HG03575 (cell line): Measurements from ENCODE around the gene SAMD9L.
"Not testable (repeated sequence)": the region's sequence is repeated elsewhere in the genome, so short reads cannot be mapped to it uniquely, and the experiment has no call there.

Experiments used
- ATAC-seq: cut with Tn5 transposase; IDR thresholded peaks from one replicate; pipeline ENCODE4 v1.9.1; 2021; ENCODE audit not compliant: unreplicated experiment, insufficient number of reproducible peaks, low FRiP score; ENCODE audit errors: extremely low read depth

The SAMD9L gene

DNA sequence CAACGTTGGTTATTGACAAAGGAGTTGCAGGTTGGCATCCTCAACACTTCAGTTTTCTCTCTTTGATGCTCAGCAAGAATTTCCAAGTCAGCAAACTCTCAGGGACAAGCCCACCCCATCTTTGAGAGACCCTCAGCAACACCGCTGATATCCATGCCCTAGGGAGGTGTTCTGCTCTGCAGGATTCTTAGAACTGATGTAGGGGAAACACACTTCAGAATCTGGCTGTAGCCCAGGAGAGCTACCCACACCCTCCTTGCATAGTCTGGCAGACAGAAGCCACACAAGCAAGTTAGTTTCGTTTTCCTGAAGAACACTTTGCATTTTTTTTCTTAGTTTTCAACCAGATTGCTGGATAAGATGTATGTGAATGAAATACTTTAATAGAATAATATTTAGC, 822 bp downstream of the SAMD9L start:
- ATAC-seq = no peak

DNA sequence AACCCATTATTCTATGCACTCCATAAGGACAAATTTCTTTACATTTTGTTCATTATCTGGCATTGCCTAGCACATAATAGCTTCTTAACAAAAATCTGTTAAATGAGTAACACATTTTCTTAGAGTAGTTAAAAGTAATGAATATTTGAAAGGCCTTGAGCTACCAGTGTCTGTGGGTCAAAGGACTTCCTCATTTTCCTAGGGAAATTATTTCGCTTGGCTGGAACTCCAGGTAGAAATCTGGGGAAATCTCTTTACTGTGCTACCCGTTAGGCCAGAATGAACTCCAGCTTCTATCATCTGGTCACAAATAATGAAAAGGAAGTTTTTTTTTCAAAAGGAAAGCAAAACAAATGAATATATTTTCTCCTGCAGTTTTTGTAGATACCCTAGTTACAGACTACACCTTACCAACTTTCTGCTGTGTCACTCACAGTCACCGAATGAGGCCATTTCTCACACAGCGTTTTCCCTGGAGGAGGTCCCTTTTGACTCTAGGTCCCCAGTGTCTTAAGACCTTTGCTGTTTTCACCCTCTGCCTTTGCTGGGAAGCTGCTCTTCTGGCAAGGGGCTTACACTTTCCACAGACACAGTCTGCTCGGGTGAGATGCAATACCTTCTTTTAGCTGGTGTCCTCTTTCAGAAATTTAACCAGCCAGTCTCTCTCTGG, 1.6 kb downstream of the SAMD9L start:
- ATAC-seq = no peak

- no peak for ATAC-seq
These were observed 2.1 kb downstream of the SAMD9L start for GRCh38 chr7:93146036-93146435.

GRCh38 chr7:93145354-93145753, 2.8 kb downstream of the SAMD9L start:
- no peak for ATAC-seq

- no peak for ATAC-seq
These were observed 6.1 kb downstream of the SAMD9L start for GRCh38 chr7:93142127-93142526.

DNA sequence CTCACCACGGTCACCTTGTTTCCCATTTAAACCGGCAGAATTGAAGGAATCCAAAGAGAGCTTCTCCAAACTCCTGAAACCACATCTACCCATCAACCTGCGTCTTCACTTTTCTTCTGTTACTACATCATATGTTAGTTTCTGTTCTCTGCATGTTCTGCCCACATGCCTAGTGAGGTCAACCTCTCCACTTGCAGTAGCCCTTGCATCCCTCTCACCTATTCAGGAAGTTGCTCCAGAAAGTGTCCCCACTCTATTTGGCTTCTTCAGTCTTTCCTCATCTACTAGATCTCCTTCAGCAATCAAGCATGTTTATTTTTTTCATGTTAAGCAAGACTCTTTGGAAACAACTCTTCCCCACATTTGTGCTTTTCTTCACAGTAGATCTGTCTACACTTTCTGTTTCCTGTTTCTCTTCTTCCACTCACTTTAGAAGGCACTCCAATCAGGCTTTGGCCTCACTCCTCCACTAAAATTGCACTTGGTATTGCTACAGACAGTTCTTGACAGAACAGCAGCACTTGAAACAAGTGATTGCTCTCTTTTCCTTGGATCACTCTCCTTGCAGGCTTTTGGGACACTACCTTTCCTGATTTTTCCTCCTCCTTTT, 7.5 kb downstream of the SAMD9L start:
- no peak for ATAC-seq

DNA sequence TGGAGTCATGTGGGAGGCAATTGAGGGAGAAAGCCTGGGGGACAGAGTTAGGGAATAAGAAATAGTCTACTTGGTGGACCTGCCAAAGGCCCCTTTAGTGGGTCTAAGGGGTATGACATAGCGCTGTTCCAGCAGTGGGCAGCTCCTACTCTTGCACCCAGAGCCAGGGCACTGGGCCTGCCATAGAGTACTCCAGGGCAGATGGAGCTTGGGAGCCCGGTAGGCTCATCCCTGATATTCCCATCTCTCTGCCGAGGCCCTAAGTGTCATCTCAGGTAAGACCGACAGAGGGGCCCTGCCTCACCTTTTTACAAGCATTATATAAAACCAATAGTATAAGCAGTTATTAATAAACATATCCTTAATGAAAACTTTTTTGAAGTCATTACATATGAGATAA, 9.6 kb downstream of the SAMD9L start:
- no peak for ATAC-seq

DNA sequence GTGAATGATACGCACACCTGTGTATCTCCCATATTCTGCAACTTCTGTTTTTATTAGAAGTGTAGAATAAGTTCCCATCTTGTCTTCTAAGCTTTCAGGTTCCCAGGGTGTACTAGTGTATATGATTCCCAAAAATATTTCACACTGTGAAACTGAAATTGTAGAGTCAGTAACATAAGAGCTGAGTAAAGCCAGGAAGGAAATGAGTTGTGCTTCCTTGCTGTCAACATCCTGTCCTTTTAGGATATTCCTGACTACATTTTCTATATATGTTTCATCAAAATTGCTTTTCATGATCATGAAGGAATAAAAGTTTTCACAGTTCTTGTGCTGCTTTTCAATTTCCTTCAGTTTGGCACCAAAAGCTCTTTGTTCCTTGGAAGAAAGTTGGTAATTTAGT, 15.2 kb downstream of the SAMD9L start:
- ATAC-seq = no peak

DNA sequence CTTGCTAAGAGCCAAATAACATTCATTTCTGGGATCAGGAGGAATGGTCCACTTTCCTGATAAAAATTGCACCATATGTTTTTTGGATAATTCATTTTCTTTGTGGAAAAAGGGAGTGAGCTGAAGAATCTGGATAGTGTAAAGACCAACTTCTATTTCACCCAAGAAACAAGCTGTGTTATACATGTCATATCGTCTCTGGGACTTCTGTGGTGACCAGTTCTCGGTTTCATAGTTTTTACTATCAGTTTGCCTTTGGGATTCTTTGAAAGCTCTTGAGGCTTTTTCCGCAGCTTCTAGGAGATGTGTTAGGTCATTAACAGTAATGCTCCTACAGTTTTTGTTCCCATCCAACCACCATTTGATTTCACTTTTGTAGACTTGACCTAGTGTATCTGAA, 16.0 kb downstream of the SAMD9L start:
- no peak for ATAC-seq

- not testable (repeated sequence) for ATAC-seq
These were observed 21.2 kb downstream of the SAMD9L start for GRCh38 chr7:93126954-93127353.

DNA sequence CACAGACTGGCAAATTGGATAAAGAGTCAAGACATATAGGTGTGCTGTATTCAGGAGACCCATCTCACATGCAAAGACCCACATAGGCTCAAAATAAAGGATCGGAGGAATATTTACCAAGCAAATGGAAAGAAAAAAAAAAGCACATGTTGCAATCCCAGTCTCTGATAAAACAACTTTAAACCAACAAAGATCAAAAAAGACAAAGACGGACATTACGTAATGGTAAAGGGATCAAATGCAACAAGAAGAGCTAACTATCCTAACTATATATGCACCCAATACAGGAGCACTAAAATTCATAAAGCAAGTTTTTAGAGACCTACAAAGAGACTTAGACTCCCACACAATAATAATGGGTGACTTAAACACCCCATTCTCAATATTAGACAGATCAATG, 24.7 kb downstream of the SAMD9L start:
- not testable (repeated sequence) for ATAC-seq

GRCh38 chr7:93120592-93121549, 27.3 kb downstream of the SAMD9L start:
- ATAC-seq = no peak

DNA sequence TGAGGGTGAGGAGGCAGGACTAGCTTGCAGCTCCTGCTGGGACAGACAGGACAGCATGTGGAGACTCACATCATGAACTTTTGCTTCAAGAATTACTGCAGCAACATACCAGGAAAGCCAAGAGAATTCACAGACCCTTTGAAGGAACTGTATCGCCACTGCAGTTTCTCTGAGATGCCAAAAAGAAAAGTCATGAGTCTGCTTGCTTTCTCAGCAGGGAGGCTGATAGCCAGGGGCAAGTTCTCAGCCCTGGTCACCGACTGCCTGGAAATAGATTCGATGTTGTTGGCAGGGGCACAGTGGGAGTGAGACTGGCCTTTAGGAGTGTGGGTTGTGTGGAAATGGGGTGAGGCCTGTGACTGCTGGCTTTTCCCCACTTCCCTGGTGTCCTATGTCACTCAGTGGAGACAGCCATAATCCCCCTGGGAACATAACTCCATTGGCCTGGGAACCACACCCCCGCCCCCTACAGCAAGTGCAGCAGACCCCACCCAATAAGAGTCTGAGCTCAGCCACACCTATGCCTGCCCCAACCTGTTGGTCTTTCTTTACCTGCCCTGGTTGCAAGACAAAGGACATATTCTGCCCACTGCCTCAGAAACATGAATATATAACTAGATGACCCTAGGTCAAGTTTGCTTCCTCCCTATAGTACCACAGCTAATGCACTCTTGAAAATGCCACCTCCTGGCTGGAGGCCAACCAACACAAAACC, 28.8 kb downstream of the SAMD9L start:
- ATAC-seq = no peak

DNA sequence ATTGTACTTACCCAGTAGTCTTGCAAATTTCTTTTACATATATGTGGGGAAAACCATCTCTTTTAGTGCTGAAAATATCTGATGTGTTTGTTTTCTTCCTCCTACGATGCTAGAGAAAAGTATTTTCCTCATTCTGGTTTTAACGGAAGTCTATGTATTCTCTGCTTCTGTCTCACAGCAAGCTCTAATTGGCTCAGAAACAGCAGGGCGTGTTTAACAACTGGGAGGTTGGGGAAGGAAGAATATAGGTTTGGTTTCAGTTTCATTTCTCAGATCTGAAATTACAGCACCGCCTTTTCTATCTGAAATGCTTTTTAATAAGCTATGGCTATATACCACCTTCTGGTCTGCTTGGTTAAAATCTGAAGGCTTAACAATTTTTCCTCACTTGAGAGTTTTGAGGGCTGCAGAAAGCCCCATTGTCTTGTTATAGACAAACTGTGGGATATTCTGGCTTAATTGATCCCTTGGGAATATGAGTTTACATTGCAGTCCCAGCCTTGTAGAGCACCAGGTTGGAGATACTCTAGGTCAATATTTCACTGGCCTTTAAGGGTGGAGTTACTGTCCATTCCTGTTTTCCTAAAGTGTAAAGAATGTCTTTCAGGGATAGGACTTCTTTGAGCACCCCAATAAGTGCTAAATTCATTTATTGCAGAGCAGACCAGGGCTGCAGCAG, 30.2 kb downstream of the SAMD9L start, which contains the start of gene SAMD9:
Gene SAMD9 (minus strand): TSS at position 128 of the 679 bp plus-strand sequence. CDS start 11,882 bp downstream, outside the sequence.
- ATAC-seq = peak; percentile 100

DNA sequence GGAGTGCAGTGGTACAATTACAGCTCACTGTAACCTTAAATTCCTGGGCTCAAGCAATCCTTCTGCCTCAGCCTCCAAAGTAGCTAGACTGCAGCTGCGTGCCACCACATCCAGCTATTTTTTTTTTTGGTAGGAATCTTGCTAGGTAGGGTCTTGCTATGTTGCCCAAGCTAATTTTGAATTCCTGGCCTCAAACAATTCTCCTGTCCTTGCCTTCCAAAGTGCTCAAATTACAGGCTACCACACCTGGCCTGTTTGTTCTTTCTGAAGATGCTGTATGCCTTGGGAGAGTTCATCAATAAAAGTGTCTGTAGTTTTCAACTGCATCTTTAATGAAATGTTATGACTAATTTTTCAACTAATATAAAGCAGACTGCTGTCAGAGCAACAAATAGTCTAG, 30.9 kb downstream of the SAMD9L start:
- ATAC-seq = no peak

- no peak for ATAC-seq
These were observed 32.4 kb downstream of the SAMD9L start for GRCh38 chr7:93115796-93116195.

DNA sequence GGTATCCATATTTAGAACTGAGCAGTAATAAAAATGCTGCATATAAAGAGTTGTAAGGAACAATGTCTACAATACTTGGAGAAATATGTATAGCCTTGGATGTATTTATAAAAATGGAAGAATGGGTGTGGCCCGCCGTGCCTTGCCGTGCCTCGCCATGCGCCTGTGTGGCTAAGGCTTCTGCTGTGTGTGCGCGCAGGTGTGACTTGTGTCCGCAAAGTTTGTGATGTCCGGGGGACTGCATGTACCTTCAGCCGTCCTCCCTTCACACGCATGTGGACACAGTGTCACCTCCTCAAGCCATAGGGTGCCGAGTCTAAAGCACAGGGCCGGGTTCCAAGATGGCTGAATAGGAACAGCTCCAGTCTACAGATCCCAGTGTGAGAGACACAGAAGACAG, 40.2 kb downstream of the SAMD9L start:
- ATAC-seq = no peak

- no peak for ATAC-seq
These were observed 50.8 kb downstream of the SAMD9L start for GRCh38 chr7:93097388-93097787.
